Measurements from ENCODE around the gene LIN7A. TPM values are rescaled to one million over a fixed set of nuclear protein-coding genes. Genes with fewer than 3 reads are reported as not detected.

LIN7A gene
- total RNA-seq, 1 experiment from 2014 or later, result 16.2 TPM

DNA sequence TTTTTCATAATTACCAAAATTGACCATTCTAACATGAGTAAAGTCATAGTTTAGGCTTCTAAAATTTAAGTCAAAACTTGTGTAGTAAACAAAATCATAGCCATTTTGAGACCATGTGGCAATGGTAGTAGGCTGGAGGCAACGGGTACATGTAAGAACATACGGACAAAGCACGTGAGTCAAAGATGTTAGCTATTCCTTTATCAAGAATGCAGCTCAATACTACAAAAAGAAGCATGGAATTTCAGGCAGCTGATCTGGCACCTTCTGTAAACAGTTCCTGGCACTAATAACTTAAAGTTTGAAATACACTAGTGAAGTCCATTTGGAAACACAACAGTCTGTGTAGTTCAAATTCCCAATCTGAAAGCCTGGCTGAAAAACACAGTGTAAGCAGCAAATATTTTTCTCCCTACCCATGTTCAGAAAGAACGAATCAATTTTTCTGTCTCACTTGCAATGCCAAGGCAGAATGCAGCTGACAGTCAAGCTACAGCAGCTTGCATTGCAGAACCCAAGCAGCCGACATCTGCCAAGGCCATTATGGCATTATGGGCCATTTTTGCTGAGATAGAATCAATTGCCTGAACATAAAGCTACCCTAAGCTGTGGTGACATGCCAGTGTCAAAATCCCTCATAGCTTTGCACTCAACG lies 191.8 kb downstream of the LIN7A start:
- Histone ChIP-seq H3K4me1 (no peaks in the 10 kb centered on the region), H3K27me3 (replicated peaks; ENCODE audit: control insufficient read depth, insufficient read depth, low read length) (no peaks in the 10 kb centered on the region), H3K36me3 (ENCODE audit: control insufficient read depth, insufficient read depth, low read length) (no peaks in the 10 kb centered on the region), H3K4me3 (ENCODE audit: low read depth, low read length) (no peak overlapping the region), H3K9me3 (no peaks in the 10 kb centered on the region)
- POLR2A ChIA-PET, result no interaction called here
- TF ChIP-seq, protein P1, sequence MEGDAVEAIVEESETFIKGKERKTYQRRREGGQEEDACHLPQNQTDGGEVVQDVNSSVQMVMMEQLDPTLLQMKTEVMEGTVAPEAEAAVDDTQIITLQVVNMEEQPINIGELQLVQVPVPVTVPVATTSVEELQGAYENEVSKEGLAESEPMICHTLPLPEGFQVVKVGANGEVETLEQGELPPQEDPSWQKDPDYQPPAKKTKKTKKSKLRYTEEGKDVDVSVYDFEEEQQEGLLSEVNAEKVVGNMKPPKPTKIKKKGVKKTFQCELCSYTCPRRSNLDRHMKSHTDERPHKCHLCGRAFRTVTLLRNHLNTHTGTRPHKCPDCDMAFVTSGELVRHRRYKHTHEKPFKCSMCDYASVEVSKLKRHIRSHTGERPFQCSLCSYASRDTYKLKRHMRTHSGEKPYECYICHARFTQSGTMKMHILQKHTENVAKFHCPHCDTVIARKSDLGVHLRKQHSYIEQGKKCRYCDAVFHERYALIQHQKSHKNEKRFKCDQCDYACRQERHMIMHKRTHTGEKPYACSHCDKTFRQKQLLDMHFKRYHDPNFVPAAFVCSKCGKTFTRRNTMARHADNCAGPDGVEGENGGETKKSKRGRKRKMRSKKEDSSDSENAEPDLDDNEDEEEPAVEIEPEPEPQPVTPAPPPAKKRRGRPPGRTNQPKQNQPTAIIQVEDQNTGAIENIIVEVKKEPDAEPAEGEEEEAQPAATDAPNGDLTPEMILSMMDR (IDR thresholded peaks at IDR 0.05; ENCODE audit: insufficient read depth in 1 of 2, low read depth in 1 of 2, low read length in 1 of 2, severe bottlenecking in 1 of 2, unreplicated experiment in 1 of 2), result no peak
- H3K27me3 Mint-ChIP-seq (ENCODE audit: insufficient read depth, unreplicated experiment), result peaks cover 15% of the 10 kb centered on the region
- H3K4me1 Mint-ChIP-seq (ENCODE audit: low read depth, unreplicated experiment), result no peaks in the 10 kb centered on the region
- intact Hi-C loops (cut with micrococcal nuclease; ENCODE audit: unreplicated experiment), result no loop called here
- CTCF ChIA-PET, result no interaction called here
- H3K9me3 Mint-ChIP-seq (ENCODE audit: unreplicated experiment), result no peaks in the 10 kb centered on the region
- no TSS peak for BruUV-seq (replicated peaks)
- H3K36me3 Mint-ChIP-seq (ENCODE audit: insufficient read depth, unreplicated experiment), result no peaks in the 10 kb centered on the region
- no peak for DNase-seq
- no peak overlapping the region for H3K4me3 Mint-ChIP-seq (ENCODE audit: unreplicated experiment)
- H3K27ac Mint-ChIP-seq (ENCODE audit: unreplicated experiment), result no peak overlapping the region

Small RNA genes lying within 50 kb of the gene (microRNA-seq; reads per million reads assigned to microRNA genes)
- gene MIR617 (not detected), gene MIR618 (4.6 reads per million, percentile 30 among the genes with 10 or more reads in this experiment)

Other genes starting within 250 kb of the LIN7A start
- gene MYF6, start 230.3 kb downstream of the LIN7A start, total RNA-seq (2022), result not detected in 2 replicates
- gene MYF5, start 221.0 kb downstream of the LIN7A start, total RNA-seq (2022), result not detected in 2 replicates
- 0.70 and 0.95 TPM in 2 replicates for gene ACSS3, start 140.1 kb upstream of the LIN7A start, total RNA-seq (2022)